Pons (tissue), 1 donor: ENCODE results near the gene GABRD.

Experiments used
- DNase-seq: peaks from one replicate; pipeline ENCODE4 v3.0.0-alpha.2; 2016; ENCODE audit warnings: low spot score

Gene GABRD

DNA sequence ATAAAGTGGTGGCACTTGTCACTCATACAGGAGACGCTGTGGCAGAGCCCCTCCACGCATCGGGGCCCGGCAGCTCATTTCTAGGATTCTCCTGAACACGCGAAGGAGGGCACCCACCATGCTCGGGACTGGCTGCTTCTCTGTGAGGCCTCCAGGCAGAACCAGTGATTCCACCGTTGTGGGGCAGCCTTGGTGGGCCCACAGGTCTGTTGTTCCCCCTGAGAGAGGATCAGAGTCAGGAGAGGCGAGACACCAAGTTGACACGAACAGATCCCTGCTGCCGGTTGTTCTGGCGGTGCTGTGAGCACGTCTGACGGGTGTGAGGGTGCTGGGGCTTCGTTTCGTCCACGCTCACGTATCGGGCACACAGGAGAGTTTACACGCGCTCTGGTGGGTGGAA lies 57.7 kb downstream of the GABRD start:
- no peak for DNase-seq

DNA sequence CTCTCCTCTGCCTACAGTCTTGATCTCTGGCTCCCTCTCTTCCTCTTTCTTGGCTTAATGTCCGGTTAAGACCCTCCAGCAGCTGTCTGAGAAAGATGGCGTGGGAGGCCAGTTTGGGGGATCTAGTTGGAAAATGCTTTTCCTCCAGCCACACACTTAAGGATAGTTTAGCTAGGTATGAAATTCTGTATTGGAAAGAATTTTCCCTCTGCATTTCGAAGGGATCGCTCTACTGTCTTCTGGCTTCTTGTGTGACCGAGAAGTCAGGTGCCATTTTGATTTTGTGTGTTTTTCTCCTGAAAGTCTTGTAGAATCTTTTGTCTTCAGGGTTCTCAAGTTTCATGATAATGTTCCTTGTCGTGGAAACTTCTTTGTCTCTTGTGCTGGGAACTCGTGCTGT lies 59.0 kb downstream of the GABRD start:
- DNase-seq, result no peak

DNA sequence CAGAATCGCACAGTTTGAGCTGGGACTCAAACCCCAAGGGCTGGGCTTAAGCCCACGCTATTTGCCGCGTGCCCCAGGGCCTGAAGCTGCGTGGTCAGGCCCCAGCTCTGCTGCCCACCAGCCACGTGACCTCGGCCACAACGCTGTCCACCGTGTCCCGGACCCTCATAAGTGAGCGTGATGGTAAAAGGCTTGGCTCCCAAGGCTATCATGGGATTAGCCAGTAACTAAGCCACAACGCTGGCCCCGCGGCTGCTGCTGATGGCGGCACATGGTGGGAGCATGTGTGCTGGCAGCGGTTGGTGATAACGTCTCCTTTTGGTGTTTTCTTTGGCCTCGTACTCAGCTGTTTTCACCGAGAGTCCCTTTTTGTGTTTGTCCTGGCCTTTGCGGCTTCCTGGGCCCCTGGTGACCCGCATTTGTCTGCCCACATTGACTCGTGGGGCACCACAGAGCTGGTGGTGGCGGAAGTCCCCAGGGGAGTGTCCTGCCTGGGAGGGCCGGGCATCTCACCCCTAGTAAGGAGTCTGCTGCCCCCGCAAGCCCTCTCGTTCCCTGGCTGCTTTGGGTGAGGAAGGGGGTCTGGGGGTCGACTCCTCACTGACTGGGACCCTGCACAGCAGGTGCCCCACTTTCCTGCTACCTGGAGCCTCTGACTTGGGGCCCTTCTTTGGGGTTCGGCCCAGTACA lies 60.4 kb downstream of the GABRD start:
- no peak for DNase-seq

DNA sequence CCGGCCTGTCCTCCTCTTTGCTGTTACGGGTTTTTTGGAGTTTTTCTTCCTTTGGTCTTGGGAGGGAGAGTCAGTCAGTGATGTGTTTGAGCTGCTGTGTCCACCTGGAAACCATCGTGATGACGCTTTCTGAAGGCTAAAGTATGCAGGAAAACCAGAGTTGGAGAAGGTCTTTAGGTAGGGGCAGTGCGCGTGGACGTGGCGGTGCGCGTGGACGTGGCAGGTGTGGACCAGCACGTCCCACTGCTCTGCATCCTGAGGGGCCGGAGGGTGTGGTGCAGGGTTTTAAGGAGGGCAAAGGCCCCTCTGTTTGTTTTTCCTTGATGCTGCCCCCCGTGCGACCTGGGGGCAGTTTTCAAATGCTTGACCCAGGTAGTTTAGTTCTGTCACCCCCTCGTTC lies 61.0 kb downstream of the GABRD start:
- DNase-seq, result no peak
